Fibroblast of skin of back (primary cell): Measurements from ENCODE around the gene STX8.
A peak's percentile ranks its signal among the peaks of the same experiment; 100 is the strongest.
"Not testable (repeated sequence)": the region's sequence is repeated elsewhere in the genome, so short reads cannot be mapped to it uniquely, and the experiment has no call there.

Experiments
- DNase-seq: peaks from one replicate; pipeline ENCODE4 v3.0.0-alpha.2; 2013

Gene STX8

DNA sequence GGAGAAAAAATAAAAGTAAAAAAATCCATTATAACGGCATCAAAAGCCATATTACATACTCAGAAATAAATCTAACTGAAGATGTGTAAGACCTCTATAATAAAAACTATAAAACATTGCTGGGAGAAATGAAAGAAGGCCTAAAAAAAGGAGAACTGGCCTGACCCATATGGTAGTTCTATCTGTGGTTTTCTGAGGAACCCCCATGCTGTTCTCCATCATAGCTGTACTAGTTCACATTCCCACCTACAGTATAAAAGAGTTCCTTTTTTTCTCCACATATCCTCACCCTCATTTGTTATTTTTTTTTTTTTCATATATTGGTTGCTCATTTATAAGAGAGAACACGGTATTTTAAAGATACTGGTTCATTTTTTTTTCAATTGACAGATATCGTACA lies 191.8 kb downstream of the STX8 start:
- DNase-seq = no peak

DNA sequence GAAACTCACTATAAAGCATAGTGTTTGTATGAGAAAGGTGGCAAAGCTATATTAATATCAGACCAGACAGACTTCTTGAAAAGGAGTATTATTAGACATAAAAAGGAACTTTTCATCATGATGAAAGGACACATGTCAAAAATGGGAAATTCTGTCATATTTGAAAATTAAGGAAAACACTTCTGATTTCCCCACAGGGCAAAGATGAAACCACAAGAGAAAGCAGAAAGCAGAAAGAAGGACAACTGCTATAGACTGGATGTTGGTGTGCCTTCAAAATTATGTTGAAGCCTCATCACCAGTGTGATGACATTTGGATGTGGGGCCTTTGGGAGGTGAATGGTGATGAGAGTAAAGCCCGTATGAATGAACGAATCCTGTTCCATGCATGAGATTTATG lies 193.0 kb downstream of the STX8 start:
- DNase-seq = no peak

DNA sequence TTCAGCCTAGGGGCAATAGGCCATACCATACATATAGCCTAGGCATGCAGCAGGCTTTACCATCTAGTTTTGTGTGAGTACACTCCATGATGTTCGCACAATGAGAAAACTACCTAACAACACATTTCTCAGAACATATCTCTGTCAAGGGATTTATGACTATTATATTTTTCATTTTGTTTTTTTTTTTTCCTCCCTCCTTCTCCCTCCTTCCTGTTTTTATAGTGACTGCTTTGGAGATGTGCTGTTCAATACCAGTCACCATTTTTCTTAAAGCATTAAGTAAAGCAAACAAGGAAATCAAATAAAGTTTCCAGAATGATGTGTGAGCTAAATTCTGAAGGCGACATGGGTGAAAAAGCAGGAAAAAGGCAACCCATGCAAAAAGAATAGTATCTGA lies 194.6 kb downstream of the STX8 start:
- DNase-seq = peak; percentile 85

DNA sequence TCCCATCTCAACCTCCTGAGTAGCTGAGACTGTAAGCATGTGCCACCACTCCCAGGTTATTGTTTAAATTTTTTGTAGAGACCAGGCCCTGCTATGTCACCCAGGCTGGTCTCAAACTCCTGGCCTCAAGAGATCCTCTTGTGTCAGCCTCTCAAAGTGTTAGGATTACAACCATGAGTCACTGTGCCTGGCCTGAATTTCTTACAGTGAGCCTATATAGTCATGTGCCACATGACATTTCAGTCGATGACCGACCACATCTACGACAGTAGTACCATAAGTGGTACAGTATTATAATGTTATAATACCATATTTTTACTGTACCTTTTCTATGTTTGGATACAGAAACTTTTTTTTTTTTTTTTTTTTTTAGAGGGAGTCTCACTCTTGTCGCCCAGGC lies 195.3 kb downstream of the STX8 start:
- peak; percentile 46 for DNase-seq

DNA sequence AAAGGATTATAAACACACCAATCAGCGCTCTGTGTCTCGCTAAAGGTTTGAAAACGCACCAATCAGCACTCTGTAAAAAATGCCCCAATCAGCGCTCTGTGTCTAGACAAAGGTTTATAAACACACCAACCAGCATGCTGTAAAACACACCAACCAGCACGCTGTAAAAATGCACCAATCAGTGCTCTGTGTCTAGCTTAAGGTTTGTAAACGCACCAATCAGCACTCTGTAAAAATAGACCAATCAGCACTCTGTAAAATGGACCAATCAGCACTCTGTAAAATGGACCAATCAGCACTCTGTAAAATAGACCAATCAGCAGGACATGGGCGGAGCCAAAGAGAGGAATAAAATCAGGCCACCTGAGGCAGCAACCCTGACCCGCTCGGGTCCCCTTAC lies 199.4 kb downstream of the STX8 start:
- not testable (repeated sequence) for DNase-seq

DNA sequence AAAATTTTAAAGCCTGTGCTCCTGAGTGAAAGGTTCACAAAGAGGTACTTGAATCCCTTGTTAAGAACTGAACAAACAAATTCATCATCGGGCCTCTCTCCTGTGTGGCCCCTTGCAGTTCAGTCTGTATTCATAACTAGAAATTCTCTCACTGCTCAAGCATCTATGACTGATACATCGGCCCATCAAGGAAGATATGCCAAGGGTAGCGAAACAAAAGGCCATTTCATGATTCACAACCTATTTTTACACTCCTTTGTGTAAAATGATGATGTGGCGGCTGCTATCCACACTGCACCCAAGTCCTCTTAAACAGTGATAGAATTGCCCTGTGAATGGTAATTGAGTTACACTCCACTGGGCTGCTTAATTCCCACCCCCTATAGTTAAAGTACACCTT lies 204.6 kb downstream of the STX8 start:
- DNase-seq = peak; percentile 94

DNA sequence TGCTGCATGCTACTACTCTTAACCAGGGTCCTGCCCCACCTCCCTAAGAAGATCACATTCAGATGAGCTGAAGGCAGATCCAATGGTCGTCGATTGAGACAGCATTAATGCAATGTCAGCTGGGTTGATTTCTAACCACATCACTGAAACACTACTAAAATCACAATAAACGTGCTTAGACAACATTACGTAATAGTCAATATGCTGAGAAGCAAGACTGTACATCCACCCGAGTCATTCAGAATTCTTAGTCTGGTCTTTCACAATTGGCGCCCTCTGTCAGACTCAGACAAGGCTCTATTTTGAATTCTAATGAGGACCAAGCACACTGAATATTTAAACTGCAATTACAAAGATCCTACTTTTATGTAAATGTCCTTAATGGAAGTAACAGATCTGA lies 205.2 kb downstream of the STX8 start:
- DNase-seq = peak; percentile 40

DNA sequence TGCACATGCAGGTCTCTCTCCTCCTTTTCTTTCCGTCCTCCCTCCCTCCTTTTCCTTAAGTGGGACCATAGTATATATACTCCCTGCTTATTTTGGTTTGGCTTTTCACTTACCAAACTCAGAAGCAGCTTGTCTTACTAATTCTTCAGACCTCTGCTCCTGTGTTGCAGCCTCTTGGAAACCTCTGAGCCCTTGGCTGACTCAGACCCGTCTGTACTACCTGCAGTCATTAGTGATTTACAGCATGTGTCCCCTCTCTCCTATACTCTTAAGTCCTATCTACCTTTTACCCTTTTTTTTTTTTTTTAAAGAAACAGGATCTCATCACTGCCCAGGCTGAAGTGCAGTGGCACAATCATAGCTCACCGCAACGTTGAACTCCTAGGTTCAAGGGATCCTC lies 207.0 kb downstream of the STX8 start:
- no peak for DNase-seq

DNA sequence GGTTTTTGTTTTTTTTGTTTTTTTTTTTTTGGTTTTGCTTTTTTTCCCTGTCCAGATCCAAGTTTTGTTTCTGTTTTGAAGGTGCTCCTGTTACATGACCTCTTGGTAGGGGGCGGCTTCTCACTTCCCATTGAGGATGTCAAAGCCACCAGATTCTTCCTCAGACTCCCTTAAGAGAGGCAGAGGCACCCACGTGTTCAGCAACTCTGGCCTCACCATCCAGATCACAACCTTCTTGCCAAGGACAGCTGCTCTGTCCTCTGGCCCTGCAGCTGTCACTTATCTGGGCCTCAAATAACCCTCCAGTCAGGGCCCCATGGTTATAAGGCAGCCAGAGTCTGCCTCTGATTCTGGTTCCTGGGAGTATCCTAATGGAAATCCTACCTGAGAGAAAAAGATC lies 208.5 kb downstream of the STX8 start:
- no peak for DNase-seq

DNA sequence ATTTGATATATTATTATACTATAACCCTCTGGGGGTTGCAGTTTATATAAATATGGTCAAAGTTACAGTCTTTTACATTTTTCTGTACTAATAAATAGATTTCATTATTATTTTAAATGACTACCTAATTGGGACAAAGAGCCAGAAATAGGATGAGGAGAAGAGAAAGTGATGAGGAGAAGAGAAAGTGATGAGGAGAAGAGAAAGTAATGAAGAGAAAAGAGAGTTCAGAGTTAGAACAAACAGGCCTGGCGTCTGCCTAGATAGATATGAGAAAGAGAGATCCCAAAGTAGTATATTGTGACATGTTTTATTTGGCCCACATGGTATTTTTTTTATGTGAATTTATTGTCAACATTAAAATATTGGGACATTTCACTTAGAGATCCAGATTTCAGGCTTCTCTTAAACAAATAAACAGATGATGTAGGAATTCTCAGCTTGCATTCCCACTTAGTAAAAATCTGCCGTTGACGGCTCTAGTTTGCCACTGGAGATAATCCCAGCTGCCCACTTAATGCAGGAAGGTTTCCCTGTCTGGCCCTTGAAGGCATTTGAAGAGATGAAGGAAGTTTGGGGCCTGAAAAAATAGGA lies 210.7 kb downstream of the STX8 start:
- DNase-seq = peak; percentile 59

DNA sequence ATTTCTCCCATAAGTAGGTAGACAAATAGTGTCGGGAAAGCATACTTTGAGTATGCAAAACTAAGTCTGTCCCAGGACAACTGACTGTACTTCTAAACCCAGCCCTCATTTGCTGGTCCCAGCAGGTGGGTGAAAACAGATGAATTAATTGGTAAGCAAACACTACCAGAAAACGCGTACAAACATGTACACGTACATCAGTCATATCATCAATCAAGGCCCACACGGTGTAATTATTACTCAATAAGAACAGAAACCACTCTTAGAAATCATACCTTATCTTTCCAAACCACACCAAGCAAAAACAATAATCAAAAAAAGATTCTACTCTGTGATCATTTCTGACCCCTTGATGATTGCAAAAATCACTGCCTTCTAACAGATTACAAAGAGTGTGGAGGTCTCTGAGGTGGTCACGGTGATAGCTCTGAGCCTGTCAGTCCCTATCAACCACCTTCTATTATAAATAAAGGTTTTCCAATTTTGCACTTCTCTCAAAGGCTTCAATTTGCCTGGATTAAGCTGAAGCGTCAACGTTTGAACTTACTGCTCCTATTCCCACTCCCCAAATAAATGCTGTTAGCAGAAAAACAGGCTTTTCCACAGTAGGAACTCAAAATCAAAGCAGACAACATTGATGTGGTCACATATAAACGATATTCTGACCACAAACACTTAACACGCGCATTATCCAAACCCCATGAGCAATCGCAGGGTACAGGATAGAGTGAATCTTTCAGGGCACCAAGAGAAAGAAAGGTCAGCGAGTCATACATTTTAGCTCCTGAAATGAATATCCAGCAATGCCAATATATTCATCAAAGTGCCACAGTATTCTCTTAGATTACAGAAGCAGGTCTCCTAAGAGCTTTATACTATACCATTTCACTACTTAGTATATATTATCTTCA lies 211.9 kb downstream of the STX8 start:
- peak; percentile 28 for DNase-seq

DNA sequence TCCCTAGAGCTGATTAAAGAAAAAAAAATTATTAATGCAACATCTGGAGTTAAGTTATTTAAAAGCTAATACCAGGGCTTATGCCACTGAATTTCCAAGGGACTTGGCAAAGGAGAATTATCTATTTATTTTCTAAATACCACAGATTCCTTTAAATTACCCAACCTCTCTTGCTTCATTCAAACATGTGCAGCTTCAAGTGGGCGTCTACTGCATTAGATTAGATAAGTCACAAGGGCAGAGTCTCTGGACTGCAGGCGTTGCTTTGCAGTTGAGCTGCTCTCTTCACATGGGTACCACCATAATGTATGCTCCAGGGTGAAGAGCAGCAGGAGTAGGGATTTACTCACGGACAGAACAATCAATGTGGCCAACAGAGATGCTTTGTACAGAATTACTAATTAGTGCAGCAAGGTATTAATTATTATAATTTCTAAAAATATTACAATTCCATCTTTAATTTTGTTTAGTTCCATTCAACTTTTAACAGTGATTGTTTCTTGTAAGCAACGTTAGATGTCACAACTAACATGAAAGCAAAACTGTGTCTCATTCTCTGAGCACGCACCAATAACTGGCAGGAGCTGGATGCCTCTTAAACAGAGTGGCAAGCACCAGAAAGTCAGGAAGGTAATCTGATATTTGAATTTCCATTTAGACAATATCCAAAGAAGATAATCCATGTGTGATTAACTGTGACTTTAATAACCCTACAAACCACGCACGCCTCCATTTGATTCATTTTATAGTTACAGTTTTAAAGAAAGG lies 214.2 kb downstream of the STX8 start:
- peak; percentile 72 for DNase-seq

DNA sequence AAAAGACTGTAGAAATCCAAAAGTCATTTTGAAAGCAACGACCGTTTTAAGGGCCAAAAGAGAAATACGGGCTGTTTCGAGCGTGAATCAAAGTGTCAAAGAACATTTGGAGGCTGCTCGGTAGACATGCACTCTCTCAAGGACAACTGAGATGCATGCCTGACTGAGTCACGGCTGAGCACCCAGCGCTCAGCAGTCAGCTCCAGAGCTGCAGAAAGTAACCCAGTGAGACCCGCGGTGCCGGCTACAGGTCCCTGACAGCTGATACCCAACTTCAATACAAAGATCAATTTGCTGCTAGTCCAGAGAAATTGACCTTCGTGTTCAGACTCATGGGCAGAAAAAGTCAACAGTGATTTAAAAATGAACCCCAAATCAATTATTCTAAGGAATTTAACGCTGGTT lies 214.9 kb downstream of the STX8 start:
- no peak for DNase-seq

DNA sequence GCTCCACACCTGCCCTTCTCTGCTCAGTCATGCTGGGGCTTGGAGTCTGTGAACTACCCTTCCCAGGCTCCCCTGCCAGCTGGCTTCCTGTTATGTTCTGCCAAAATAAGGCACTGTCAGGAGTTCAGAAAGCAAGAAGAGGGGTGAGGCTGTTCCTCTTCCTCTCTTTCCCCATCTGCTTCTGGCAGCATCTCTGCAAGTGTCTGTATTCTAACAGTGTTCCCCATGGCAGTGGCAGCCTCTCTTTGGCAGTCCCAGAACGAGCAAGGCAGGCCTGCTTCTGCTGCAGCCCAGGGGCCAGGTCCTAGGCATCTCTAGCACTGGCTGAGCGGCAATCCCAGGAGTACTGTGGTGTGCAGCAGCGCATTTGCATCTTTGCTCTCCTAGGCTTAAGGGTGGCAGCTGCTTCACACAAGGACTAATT lies 219.1 kb downstream of the STX8 start:
- no peak for DNase-seq

DNA sequence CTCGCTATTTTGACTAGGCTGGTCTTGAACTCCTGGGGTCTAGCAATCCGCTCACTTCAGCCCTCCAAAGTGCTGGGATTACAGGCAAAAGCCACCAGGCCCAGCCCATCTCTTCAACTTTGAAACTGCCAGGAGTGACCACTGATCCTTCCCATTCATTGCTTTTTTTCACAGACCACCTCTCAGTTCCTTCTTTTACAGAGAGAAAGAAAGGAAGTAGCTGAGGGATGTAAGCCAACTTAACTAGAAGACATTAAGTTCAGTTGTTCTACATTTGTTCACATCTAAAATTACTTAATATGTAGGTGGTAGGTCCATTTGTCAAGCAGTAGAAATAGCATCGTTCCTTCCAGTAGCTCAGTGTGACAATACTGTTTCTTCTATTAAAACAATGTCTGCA lies 219.8 kb downstream of the STX8 start:
- no peak for DNase-seq

DNA sequence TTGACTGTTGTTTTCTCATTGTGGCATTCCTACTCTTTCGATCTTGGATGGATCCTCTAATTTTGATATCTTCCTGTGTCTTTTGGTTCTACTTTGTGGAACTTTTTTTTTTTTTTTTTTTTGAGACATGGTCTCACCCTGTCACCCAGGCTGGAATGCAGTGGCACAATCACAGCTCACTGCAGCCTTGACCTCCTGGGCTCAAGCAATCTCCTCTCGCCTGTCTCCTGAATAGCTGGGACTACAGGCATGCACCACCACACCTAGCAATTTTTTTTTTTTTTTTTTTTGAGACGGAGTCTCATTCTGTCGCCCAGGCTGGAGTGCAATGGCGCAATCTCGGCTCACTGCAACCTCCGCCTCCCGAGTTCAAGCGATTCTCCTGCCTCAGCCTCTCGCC lies 220.4 kb downstream of the STX8 start:
- not testable (repeated sequence) for DNase-seq

DNA sequence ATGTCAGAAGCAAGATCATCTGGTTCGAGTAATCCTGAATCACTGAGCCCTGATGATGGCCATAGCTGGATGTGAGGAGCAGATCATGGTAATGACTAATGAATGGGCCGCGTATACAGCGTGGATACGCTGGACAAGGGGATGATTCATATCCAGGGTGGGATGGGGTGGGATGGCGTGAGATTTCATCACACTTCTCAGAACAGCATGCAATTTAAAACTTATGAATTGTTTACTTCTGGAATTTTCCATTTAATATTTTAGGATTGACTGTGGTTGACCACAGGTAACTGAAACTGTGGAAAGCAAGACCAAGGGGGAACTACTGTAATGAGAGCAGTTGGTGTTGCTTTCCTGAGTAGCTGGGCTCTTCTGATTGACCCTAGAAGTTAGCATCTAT lies 225.5 kb downstream of the STX8 start:
- peak; percentile 94 for DNase-seq

DNA sequence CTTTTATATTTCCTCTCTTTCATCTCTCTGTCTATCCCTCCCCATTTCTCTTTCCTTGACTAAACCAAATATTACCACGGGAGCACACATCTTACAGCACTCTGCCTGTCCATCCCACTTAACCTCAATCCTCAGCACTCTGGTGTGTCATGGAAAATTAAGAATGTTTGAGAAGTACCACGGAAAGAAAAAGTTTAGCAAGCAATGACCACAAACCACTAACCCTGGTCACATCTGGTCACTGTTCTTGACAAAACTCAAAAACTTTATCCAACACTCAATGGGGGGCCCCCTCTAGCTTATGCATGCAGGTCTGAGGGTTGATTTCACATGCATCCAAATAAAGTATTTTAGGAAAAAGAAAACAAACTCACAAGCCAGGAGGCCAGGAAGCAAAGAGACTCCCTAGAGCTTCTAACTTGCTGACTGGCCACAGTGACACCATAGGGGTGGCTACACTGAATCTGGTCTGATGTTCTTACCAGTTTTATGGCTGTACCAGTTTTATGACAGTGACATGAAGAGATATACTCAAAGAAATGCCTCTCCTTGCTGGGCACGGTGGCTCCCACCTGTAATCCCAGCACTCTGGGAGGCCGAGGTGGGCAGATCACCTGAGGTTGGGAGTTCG lies 229.2 kb downstream of the STX8 start:
- DNase-seq = peak; percentile 63

DNA sequence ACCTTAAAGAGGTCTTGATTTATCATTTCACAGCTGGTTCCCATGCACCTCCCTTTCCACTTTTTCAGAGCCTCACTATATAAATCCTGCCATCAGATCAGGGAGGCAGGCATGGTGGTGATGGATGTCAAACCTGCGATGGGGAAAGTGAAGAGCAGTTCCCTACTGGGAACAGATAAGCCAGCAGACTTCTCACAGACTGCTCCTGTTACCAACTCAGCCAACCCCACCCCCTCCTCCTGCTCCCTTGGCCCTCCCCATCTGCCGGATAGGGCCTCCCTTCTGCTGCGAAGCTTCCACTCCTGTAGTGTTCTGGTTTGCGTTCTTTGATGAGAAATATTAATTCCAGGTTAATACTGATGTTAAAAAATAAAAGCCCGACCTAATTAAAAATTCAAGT lies 232.1 kb downstream of the STX8 start:
- no peak for DNase-seq

DNA sequence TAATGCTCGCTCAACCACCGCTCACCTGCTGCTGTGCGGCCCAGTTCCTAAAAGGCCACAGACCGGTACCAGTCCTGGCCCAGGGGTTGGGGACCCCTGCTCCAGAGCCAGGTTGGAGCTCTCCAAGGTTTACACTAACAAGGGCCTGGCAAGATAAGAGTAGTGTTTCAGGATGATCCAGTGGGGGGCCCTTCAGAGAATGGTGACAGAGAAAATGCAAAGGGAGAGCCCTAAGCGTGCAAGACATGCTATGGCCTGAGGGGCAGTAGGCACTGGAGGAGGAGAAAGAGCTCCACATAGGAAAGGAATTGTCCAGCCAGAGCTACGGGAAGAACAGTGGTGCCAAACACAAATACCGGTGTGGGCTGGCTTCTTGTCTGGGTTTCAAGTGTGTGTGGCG lies 233.4 kb downstream of the STX8 start:
- DNase-seq = no peak

DNA sequence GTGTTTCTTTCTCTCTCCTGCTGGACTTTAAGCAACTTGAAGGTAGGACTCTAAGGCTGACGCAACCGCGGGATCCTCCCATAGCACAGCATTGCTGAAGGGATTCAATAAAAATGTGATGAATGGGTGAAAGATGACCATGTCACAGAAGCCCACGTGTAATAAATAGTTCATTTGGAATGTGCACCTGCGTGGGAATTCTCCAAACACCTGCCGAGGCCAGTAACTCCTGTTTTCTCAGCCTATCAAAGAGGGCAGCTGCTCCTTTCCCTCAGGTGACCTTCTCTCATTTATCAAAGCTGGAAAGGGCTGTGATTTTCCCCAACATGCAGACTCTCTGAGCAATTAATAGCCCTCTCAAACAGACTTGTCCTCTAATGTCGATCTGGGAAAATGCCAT lies 235.7 kb downstream of the STX8 start:
- DNase-seq = no peak

DNA sequence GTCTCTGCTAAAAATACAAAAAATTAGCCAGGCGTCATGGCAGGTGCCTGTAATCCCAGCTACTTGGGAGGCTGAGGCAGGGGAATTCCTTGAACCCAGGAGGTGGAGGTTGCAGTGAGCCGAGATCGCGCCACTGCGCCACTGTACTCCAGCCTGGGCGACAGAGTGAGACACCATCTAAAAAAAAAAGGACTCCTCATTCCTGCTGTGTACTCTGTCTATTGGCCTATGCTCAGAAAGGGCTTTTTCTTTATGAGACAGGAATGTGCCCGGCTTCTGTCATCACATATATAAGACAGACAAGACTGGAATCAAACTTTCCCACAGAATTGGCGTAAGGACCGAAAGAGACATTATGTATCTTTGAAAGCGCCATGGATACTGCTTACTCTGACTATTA lies 236.1 kb downstream of the STX8 start:
- DNase-seq = not testable (repeated sequence)

DNA sequence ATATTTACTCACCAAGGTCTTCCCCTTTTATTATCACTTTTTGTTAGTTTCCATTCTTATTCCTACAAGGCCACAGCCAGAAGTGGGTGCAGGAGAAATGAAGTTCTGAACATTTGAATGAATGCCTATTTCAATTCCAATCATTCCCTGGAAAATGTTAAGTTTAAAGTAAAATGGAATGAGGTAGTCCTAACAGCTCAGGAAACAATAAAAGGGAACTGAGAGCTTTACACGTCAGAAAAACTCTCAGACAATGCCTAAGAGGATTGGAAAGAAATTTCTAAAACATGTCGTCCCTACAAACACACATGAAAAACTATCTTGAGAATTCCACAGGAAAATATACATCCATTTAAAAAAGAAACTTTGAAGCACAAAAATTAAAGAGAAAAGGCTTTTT lies 238.8 kb downstream of the STX8 start:
- no peak for DNase-seq
